Astrocyte (in vitro differentiated cells and primary cell): Measurements from ENCODE around the gene SLC28A3. TPM values are rescaled to one million over a fixed set of nuclear protein-coding genes. Genes with fewer than 3 reads are reported as not detected.
A peak's percentile ranks its signal among the peaks of the same experiment; 100 is the strongest.

Experiments
- DNase-seq: peaks from one replicate; pipeline ENCODE4 v3.0.0-alpha.2; 2010; ENCODE audit warnings: low read depth
- FAIRE-seq: peaks from 2 replicates; lab custom pipeline; 2011; peaks lifted over from hg19 to GRCh38; lab: Jason Lieb, UNC
- H2AFZ ChIP-seq: 2 replicates; pipeline ENCODE4 v1.6.0; 2012; ENCODE audit warnings: low read depth, low read length, inconsistent platforms
- H3K27ac ChIP-seq: 2 replicates; pipeline ENCODE4 v1.5.1; 2011; ENCODE audit warnings: low read depth, low read length, inconsistent platforms
- H3K27me3 ChIP-seq: 2 replicates; pipeline ENCODE4 v1.6.0; 2011; ENCODE audit warnings: low read length, inconsistent platforms; ENCODE audit not compliant: insufficient read depth
- H3K36me3 ChIP-seq: 2 replicates; pipeline ENCODE4 v1.5.1; 2011; ENCODE audit warnings: low read length, inconsistent platforms; ENCODE audit not compliant: insufficient read depth
- H3K4me1 ChIP-seq: 2 replicates; pipeline ENCODE4 v1.5.1; 2011; ENCODE audit warnings: low read length, inconsistent platforms; ENCODE audit not compliant: insufficient read depth
- H3K4me2 ChIP-seq: 2 replicates; pipeline ENCODE4 v1.6.0; 2012; ENCODE audit warnings: low read length, inconsistent platforms
- H3K4me3 ChIP-seq: 2 replicates; pipeline ENCODE4 v1.5.1; 2011; ENCODE audit warnings: low read depth, mild to moderate bottlenecking, low read length, inconsistent platforms; ENCODE audit not compliant: insufficient read depth
- H3K79me2 ChIP-seq: 2 replicates; pipeline ENCODE4 v1.6.0; 2012; ENCODE audit warnings: mild to moderate bottlenecking, low read length, inconsistent platforms; ENCODE audit not compliant: insufficient read depth
- H3K9ac ChIP-seq: 2 replicates; pipeline ENCODE4 v1.6.0; 2012; ENCODE audit warnings: mild to moderate bottlenecking, low read length, inconsistent platforms
- H3K9me3 ChIP-seq: 2 replicates; pipeline ENCODE4 v1.5.1; 2012; ENCODE audit warnings: low read depth, mild to moderate bottlenecking, low read length, inconsistent platforms; ENCODE audit not compliant: insufficient read depth
- H4K20me1 ChIP-seq: 2 replicates; pipeline ENCODE4 v1.6.0; 2012; ENCODE audit warnings: low read length, inconsistent platforms; ENCODE audit not compliant: insufficient read depth
- H3K27ac Mint-ChIP-seq: one replicate; pipeline ENCODE4 v1.8.0; 2021; ENCODE audit warnings: mild to moderate bottlenecking, mixed read lengths; ENCODE audit not compliant: unreplicated experiment
- H3K27me3 Mint-ChIP-seq: one replicate; pipeline ENCODE4 v1.8.0; 2021; ENCODE audit warnings: low read depth, mixed read lengths; ENCODE audit not compliant: unreplicated experiment
- H3K36me3 Mint-ChIP-seq: one replicate; pipeline ENCODE4 v1.8.0; 2021; ENCODE audit warnings: low read depth, mixed read lengths; ENCODE audit not compliant: unreplicated experiment
- H3K4me1 Mint-ChIP-seq: one replicate; pipeline ENCODE4 v1.8.0; 2021; ENCODE audit warnings: low read depth, mixed read lengths; ENCODE audit not compliant: unreplicated experiment
- H3K4me3 Mint-ChIP-seq: one replicate; pipeline ENCODE4 v1.8.0; 2021; ENCODE audit warnings: mild to moderate bottlenecking, moderate library complexity, mixed read lengths; ENCODE audit not compliant: unreplicated experiment
- H3K9me3 Mint-ChIP-seq: one replicate; pipeline ENCODE4 v1.8.0; 2021; ENCODE audit warnings: mild to moderate bottlenecking, mixed read lengths; ENCODE audit not compliant: unreplicated experiment
- CTCF ChIP-seq: IDR thresholded peaks from 2 replicates; pipeline ENCODE4 v1.5.1; 2011; ENCODE audit warnings: low read depth, mild to moderate bottlenecking, inconsistent platforms, low read length, moderate library complexity; ENCODE audit not compliant: insufficient read depth
- EZH2 ChIP-seq: IDR thresholded peaks from 2 replicates; pipeline ENCODE4 v1.6.1; 2012; ENCODE audit warnings: mild to moderate bottlenecking, low read length, inconsistent platforms; ENCODE audit not compliant: insufficient read depth
- total RNA-seq: library from RNA; stranded (reverse); gene quantifications from 2 replicates; pipeline ENCODE4 v1.2.1, GENCODE V29; 2021

The SLC28A3 gene
- total RNA-seq, 1 donor from 2014 or later = 0.30 TPM

GRCh38 chr9:84296146-84296843, 44.3 kb downstream of the SLC28A3 start:
- H3K4me2 ChIP-seq = peak overlapping the region; percentile 61
- H4K20me1 ChIP-seq = no peaks in the 10 kb centered on the region
- peaks cover 26% of the 10 kb centered on the region for H3K4me1 Mint-ChIP-seq
- H3K9me3 ChIP-seq = no peaks in the 10 kb centered on the region
- FAIRE-seq (no peak), DNase-seq (peak; percentile 82)
- no peaks in the 10 kb centered on the region for H3K36me3 Mint-ChIP-seq
- no peaks in the 10 kb centered on the region for H3K27me3 ChIP-seq
- peak overlapping the region; percentile 70 for H2AFZ ChIP-seq
- peaks cover 20% of the 10 kb centered on the region for H3K4me1 ChIP-seq
- no peak overlapping the region for H3K4me3 ChIP-seq
- H3K9me3 Mint-ChIP-seq = no peaks in the 10 kb centered on the region
- TF ChIP-seq CTCF (no peak), EZH2 (no peak)
- no peaks in the 10 kb centered on the region for H3K27me3 Mint-ChIP-seq
- H3K79me2 ChIP-seq = no peaks in the 10 kb centered on the region
- peak overlapping the region; percentile 93 for H3K27ac Mint-ChIP-seq
- no peaks in the 10 kb centered on the region for H3K36me3 ChIP-seq
- H3K9ac ChIP-seq = peak overlapping the region; percentile 56
- H3K4me3 Mint-ChIP-seq = no peak overlapping the region
- H3K27ac ChIP-seq = peak overlapping the region; percentile 86

GRCh38 chr9:84294241-84294950, 46.2 kb downstream of the SLC28A3 start:
- H3K27me3 Mint-ChIP-seq = no peaks in the 10 kb centered on the region
- Histone ChIP-seq H3K9ac (no peak overlapping the region), H3K27ac (no peak overlapping the region), H3K4me3 (no peak overlapping the region), H2AFZ (no peak overlapping the region), H3K36me3 (no peaks in the 10 kb centered on the region), H3K79me2 (no peaks in the 10 kb centered on the region), H4K20me1 (no peaks in the 10 kb centered on the region), H3K4me2 (no peak overlapping the region), H3K27me3 (no peaks in the 10 kb centered on the region), H3K9me3 (no peaks in the 10 kb centered on the region), H3K4me1 (peaks cover 20% of the 10 kb centered on the region)
- FAIRE-seq (no peak), DNase-seq (no peak)
- no peak for TF ChIP-seq EZH2
- TF ChIP-seq CTCF = no peak
- H3K4me1 Mint-ChIP-seq = peaks cover 26% of the 10 kb centered on the region
- H3K36me3 Mint-ChIP-seq = no peaks in the 10 kb centered on the region
- peaks cover 3% of the 10 kb centered on the region for H3K9me3 Mint-ChIP-seq
- H3K4me3 Mint-ChIP-seq = no peak overlapping the region
- no peak overlapping the region for H3K27ac Mint-ChIP-seq
